GM23338 (cell line): Measurements from ENCODE around the gene LOXL1. TPM values are rescaled to one million over a fixed set of nuclear protein-coding genes. Genes with fewer than 3 reads are reported as not detected.

Source experiments
- ATAC-seq: fragments of 200-7000 bp; cut with Tn5 transposase; 3 replicates; pipeline ENCODE4 v1.9.1; 2020
- DNase-seq: peaks from one replicate; pipeline ENCODE4 v3.0.0-alpha.2; 2015; ENCODE audit warnings: low spot score
- H2AFZ ChIP-seq: fragments of 200-600 bp; sonication (generic); 2 replicates; pipeline ENCODE4 v1.8.0; 2016; ENCODE audit warnings: antibody characterized with exemption, mild to moderate bottlenecking, moderate library complexity
- H3F3A ChIP-seq: fragments of 200-600 bp; sonication (generic); replicated peaks from 2 replicates; pipeline ENCODE4 v1.8.0; 2017; ENCODE audit warnings: antibody characterized with exemption, mixed run types, low read depth
- H3K27ac ChIP-seq: fragments of 200-600 bp; sonication (generic); 2 replicates; pipeline ENCODE4 v1.6.1; 2016; ENCODE audit warnings: low read depth
- H3K27me3 ChIP-seq: fragments of 200-600 bp; sonication (generic); 2 replicates; pipeline ENCODE4 v1.8.0; 2016; ENCODE audit warnings: mild to moderate bottlenecking, mixed run types, moderate library complexity; ENCODE audit not compliant: insufficient read depth
- H3K36me3 ChIP-seq: fragments of 200-600 bp; sonication (generic); 2 replicates; pipeline ENCODE4 v1.8.0; 2016; ENCODE audit warnings: mild to moderate bottlenecking; ENCODE audit not compliant: insufficient read depth
- H3K4me1 ChIP-seq: fragments of 200-600 bp; sonication (generic); 2 replicates; pipeline ENCODE4 v1.8.0; 2016; ENCODE audit warnings: mild to moderate bottlenecking, moderate library complexity; ENCODE audit not compliant: insufficient read depth
- H3K4me2 ChIP-seq: fragments of 200-600 bp; sonication (generic); 2 replicates; pipeline ENCODE4 v1.7.1; 2017; ENCODE audit warnings: mixed run types
- H3K4me3 ChIP-seq: fragments of 200-600 bp; sonication (generic); 2 replicates; pipeline ENCODE4 v1.6.1; 2016; ENCODE audit warnings: mixed run types
- H3K79me2 ChIP-seq: fragments of 200-600 bp; sonication (generic); replicated peaks from 2 replicates; pipeline ENCODE4 v1.8.0; 2017; ENCODE audit warnings: mild to moderate bottlenecking; ENCODE audit not compliant: insufficient read depth
- H3K9me2 ChIP-seq: fragments of 200-600 bp; sonication (generic); 2 replicates; pipeline ENCODE4 v1.8.0; 2017; ENCODE audit not compliant: insufficient read depth
- H4K20me1 ChIP-seq: fragments of 200-600 bp; sonication (generic); replicated peaks from 2 replicates; pipeline ENCODE4 v1.8.0; 2017; ENCODE audit warnings: mild to moderate bottlenecking; ENCODE audit not compliant: insufficient read depth
- H3K27ac Mint-ChIP-seq: 2 replicates; pipeline ENCODE4 v1.8.0; 2020; ENCODE audit warnings: inconsistent platforms, mild to moderate bottlenecking, moderate library complexity, mixed read lengths
- H3K27me3 Mint-ChIP-seq: 3 replicates; pipeline ENCODE4 v1.8.0; 2022; ENCODE audit warnings: low read depth, mild to moderate bottlenecking, moderate library complexity, mixed read lengths, inconsistent platforms; ENCODE audit not compliant: insufficient read depth, poor library complexity
- H3K36me3 Mint-ChIP-seq: 3 replicates; pipeline ENCODE4 v1.8.0; 2021; ENCODE audit warnings: low read depth, mild to moderate bottlenecking, inconsistent platforms, moderate library complexity, mixed read lengths
- H3K4me1 Mint-ChIP-seq: 3 replicates; pipeline ENCODE4 v1.8.0; 2020; ENCODE audit warnings: mild to moderate bottlenecking, inconsistent platforms, mixed read lengths
- H3K4me3 Mint-ChIP-seq: 3 replicates; pipeline ENCODE4 v1.8.0; 2021; ENCODE audit warnings: moderate library complexity, mild to moderate bottlenecking, inconsistent platforms, mixed read lengths
- H3K9me3 Mint-ChIP-seq: 3 replicates; pipeline ENCODE4 v1.8.0; 2020; ENCODE audit warnings: moderate library complexity, mild to moderate bottlenecking, inconsistent platforms, mixed read lengths
- REST ChIP-seq: IDR thresholded peaks from one replicate; pipeline ENCODE4 v1.6.1; 2018; ENCODE audit warnings: antibody characterized with exemption; ENCODE audit not compliant: unreplicated experiment
- STAT1 ChIP-seq: IDR thresholded peaks from one replicate; pipeline ENCODE4 v1.6.1; 2016; ENCODE audit warnings: antibody characterized with exemption; ENCODE audit not compliant: unreplicated experiment
- ZNF462 ChIP-seq: fragments of 250-450 bp; sonication (Bioruptor Pico); IDR thresholded peaks from 2 replicates; pipeline ENCODE4 v1.5.0; 2020; ENCODE audit warnings: mild to moderate bottlenecking, moderate library complexity
- polyA plus RNA-seq: library from polyadenylated mRNA; unstranded; fragments of >200 nt; fragmentation: Nextera tagmentation; extraction: Ambion mirVana; gene quantifications from 2 replicates; pipeline ENCODE4 v1.2.1, GENCODE V29; 2016
- total RNA-seq: library from RNA; depleted of rRNA; stranded (reverse); fragments of >200 nt; shearing (Covaris generic); gene quantifications from 2 replicates; pipeline ENCODE4 v1.2.3, GENCODE V29; 2014

LOXL1 gene
- total and polyA plus RNA-seq, 2 experiments from 2014 or later, result 6.9 to 10.8 TPM

- TF ChIP-seq REST (no peak), ZNF462 (CRISPR knock-in tag) (no peak)
Measured at GRCh38 chr15:73955326-73955725, 29.1 kb downstream of the LOXL1 start (continued).

GRCh38 chr15:73955861-73956742, 29.8 kb downstream of the LOXL1 start:
- no peak overlapping the region for H2AFZ ChIP-seq
- Mint-ChIP-seq H3K36me3 (no peaks in the 10 kb centered on the region), H3K4me3 (no peak overlapping the region), H3K9me3 (no peaks in the 10 kb centered on the region), H3K27ac (no peak overlapping the region), H3K4me1 (peaks cover 19% of the 10 kb centered on the region), H3K27me3 (peaks cover 13% of the 10 kb centered on the region)
- H3K4me1 ChIP-seq, result peaks cover 4% of the 10 kb centered on the region; the same call in 1 of the 2 replicates
- H3K4me3 ChIP-seq, result no peak overlapping the region
- no peaks in the 10 kb centered on the region for H3F3A ChIP-seq
- H3K79me2 ChIP-seq, result no peaks in the 10 kb centered on the region
- no peak overlapping the region for H3K27ac ChIP-seq
- H3K27me3 ChIP-seq, result no peaks in the 10 kb centered on the region
- DNase-seq, result no peak
- H3K4me2 ChIP-seq, result no peak overlapping the region
- no peaks in the 10 kb centered on the region for H4K20me1 ChIP-seq
- TF ChIP-seq STAT1, result no peak
- H3K9me2 ChIP-seq, result no peaks in the 10 kb centered on the region
- H3K36me3 ChIP-seq, result no peaks in the 10 kb centered on the region
- ATAC-seq, result no peak
